HG03439 (cell line): ENCODE results near the gene PSMD13.

ENCODE experiments used
- ATAC-seq: cut with Tn5 transposase; IDR thresholded peaks from one replicate; pipeline ENCODE4 v1.9.1; 2021; ENCODE audit warnings: mild to moderate bottlenecking, moderate library complexity; ENCODE audit not compliant: unreplicated experiment

The PSMD13 gene

GRCh38 chr11:203945-204586 lies 32.7 kb upstream of the PSMD13 start:
- no peak for ATAC-seq

GRCh38 chr11:204587-205109 lies 32.1 kb upstream of the PSMD13 start:
- no peak for ATAC-seq

GRCh38 chr11:205221-206001 lies 31.4 kb upstream of the PSMD13 start:
- ATAC-seq: no peak

- no peak for ATAC-seq
Observed at GRCh38 chr11:206002-206384, 30.8 kb upstream of the PSMD13 start.

GRCh38 chr11:206526-207207 lies 30.1 kb upstream of the PSMD13 start:
- ATAC-seq: no peak

GRCh38 chr11:207208-207862 lies 29.4 kb upstream of the PSMD13 start, which contains the start of the genes BET1L and RIC8A:
Gene BET1L, minus strand, starts transcription at chr11:207399. Its CDS starts 78 bp downstream, at chr11:207321.
Gene RIC8A, plus strand, starts transcription at chr11:207708. Its CDS starts 1,147 bp downstream, at chr11:208855.
- peak; percentile 78 for ATAC-seq

GRCh38 chr11:207863-208180 lies 29.0 kb upstream of the PSMD13 start:
- ATAC-seq: no peak

- peak; percentile 26 for ATAC-seq
Observed at GRCh38 chr11:208181-208916, 28.4 kb upstream of the PSMD13 start.

- no peak for ATAC-seq
Observed at GRCh38 chr11:208917-209260, 27.9 kb upstream of the PSMD13 start.

GRCh38 chr11:209275-210121 lies 27.3 kb upstream of the PSMD13 start:
- ATAC-seq: no peak

- no peak for ATAC-seq
Observed at GRCh38 chr11:210122-210802, 26.5 kb upstream of the PSMD13 start.

- no peak for ATAC-seq
Observed at GRCh38 chr11:210803-211180, 26.0 kb upstream of the PSMD13 start.

- ATAC-seq: no peak
Observed at GRCh38 chr11:211295-211694, 25.5 kb upstream of the PSMD13 start.

- no peak for ATAC-seq
Observed at GRCh38 chr11:211741-212140, 25.0 kb upstream of the PSMD13 start.

- no peak for ATAC-seq
Observed at GRCh38 chr11:212150-213100, 24.4 kb upstream of the PSMD13 start.

GRCh38 chr11:213111-213510 lies 23.7 kb upstream of the PSMD13 start:
- ATAC-seq: no peak

GRCh38 chr11:214083-214482 lies 22.7 kb upstream of the PSMD13 start:
- no peak for ATAC-seq

- no peak for ATAC-seq
Observed at GRCh38 chr11:215581-216037, 21.2 kb upstream of the PSMD13 start.
